Choroid plexus epithelial cell (primary cell): Measurements from ENCODE around the gene VSNL1.
A peak's percentile ranks its signal among the peaks of the same experiment; 100 is the strongest.

Source experiments
- DNase-seq: peaks from one replicate; pipeline ENCODE4 v3.0.0-alpha.2; 2010; ENCODE audit warnings: low read depth
- H3K4me3 ChIP-seq: 2 replicates; pipeline ENCODE4 v1.5.1; 2011; ENCODE audit warnings: low read depth, mild to moderate bottlenecking, control low read depth, low read length, moderate library complexity
- TF ChIP-seq, protein P1 (sequence below): conservative IDR thresholded peaks from 2 replicates; pipeline ENCODE4 v1.5.1; 2011; ENCODE audit warnings: low read depth, mild to moderate bottlenecking, control low read depth, inconsistent platforms, low read length, moderate library complexity

Gene VSNL1

GRCh38 chr2:17590342-17590911 lies 49.9 kb downstream of the VSNL1 start:
- TF ChIP-seq, protein P1, sequence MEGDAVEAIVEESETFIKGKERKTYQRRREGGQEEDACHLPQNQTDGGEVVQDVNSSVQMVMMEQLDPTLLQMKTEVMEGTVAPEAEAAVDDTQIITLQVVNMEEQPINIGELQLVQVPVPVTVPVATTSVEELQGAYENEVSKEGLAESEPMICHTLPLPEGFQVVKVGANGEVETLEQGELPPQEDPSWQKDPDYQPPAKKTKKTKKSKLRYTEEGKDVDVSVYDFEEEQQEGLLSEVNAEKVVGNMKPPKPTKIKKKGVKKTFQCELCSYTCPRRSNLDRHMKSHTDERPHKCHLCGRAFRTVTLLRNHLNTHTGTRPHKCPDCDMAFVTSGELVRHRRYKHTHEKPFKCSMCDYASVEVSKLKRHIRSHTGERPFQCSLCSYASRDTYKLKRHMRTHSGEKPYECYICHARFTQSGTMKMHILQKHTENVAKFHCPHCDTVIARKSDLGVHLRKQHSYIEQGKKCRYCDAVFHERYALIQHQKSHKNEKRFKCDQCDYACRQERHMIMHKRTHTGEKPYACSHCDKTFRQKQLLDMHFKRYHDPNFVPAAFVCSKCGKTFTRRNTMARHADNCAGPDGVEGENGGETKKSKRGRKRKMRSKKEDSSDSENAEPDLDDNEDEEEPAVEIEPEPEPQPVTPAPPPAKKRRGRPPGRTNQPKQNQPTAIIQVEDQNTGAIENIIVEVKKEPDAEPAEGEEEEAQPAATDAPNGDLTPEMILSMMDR: no peak
- no peak for DNase-seq
- H3K4me3 ChIP-seq: no peak overlapping the region

DNA sequence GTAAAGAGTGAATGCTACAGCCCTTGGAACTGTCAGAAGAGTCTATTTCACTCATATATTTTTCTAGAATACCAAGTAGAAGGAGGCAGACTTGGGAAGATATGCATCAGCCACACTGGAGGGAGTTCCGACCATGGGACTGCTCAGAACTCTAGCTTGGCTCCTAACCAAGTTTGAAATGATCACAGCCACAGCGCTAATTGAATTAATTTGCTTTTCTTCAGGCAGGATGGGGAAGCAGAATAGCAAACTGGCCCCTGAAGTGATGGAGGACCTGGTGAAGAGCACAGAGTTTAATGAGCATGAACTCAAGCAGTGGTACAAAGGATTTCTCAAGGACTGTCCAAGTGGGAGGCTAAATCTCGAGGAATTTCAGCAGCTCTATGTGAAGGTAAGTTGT lies 51.4 kb downstream of the VSNL1 start:
- no peak for DNase-seq
- no peak overlapping the region for H3K4me3 ChIP-seq
- TF ChIP-seq, protein P1: no peak

- no peak for DNase-seq
- TF ChIP-seq, protein P1: no peak
- no peak overlapping the region for H3K4me3 ChIP-seq
Measured at GRCh38 chr2:17592731-17593409, 52.4 kb downstream of the VSNL1 start.

GRCh38 chr2:17593445-17593840 lies 52.9 kb downstream of the VSNL1 start:
- TF ChIP-seq, protein P1: no peak
- no peak overlapping the region for H3K4me3 ChIP-seq
- no peak for DNase-seq

GRCh38 chr2:17593841-17594491 lies 53.5 kb downstream of the VSNL1 start:
- TF ChIP-seq, protein P1: no peak
- peak; percentile 57 for DNase-seq
- H3K4me3 ChIP-seq: no peak overlapping the region

DNA sequence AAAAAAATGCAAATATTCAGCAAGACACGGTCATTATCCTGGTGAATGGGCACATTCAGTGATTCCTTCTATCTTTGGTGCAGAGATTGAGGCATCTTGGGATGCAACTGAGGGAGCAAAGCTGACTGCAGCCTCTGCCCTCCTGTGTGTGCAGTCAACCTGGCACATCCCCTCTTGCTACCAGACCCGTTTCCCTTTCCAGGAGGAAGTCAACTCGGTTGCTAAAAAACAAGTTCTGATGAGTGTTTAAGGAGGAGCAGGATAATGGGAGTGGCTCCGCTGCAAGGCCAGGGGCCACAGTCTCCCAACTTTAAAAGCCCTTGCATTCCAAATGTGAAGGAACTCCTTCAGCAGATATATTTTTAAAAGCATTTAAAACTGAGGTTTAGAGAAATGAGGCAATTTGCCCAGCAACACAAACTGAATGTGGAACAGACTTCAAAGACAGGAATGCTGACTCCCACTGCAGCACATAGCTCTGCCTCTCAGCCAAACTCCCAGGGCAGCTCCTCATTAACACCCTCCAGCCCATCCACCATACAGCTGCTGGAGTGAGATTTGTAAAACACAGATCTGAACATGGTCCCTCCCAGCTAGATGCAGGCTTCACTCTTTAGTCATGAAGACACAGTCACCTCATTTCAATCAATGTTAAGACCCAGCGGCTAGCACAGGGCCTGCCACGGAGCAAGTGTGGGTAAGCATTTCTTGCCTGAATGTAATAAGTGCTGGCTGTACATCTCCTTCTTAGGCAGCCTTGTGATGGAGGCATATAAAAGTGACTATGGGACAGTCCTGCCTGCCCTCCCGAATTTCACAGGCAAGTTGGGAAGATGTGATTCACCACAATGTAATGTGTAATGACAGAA lies 54.3 kb downstream of the VSNL1 start:
- no peak overlapping the region for H3K4me3 ChIP-seq
- TF ChIP-seq, protein P1: no peak
- DNase-seq: peak; percentile 73
